HepG2 (cell line): Measurements from ENCODE around the gene TNFRSF9. TPM values are rescaled to one million over a fixed set of nuclear protein-coding genes. Genes with fewer than 3 reads are reported as not detected.
A peak's percentile ranks its signal among the peaks of the same experiment; 100 is the strongest.

ENCODE experiments used
- ATAC-seq: fragments of 200-7000 bp; cut with Tn5 transposase; 3 replicates; pipeline ENCODE4 v1.9.1; 2020; ENCODE audit warnings: mild to moderate bottlenecking, moderate library complexity
- BruUV-seq: library from RNA; stranded (reverse); fragments of 400-500 nt; replicated peaks from 2 replicates; lab custom pipeline; 2021; lab: Mats Ljungman, UMichigan
- CTCF ChIA-PET: fragments of 300-600 bp; formaldehyde crosslinking; extraction: SDS; loops from one replicate; lab custom pipeline; 2021; ENCODE audit warnings: low total read pairs, inconsistent platforms, low intra/inter-chr PET ratio; lab: Yijun Ruan, JAX
- POLR2A ChIA-PET: fragments of 350-600 bp; sonication (Branson Sonifier 250); formaldehyde crosslinking; loops from one replicate; lab custom pipeline; 2020; ENCODE audit warnings: antibody characterized with exemption, inconsistent platforms; lab: Yijun Ruan, JAX
- DNase-seq: peaks from one replicate; pipeline ENCODE4 v3.0.0-alpha.2; 2015; ENCODE audit warnings: low spot score
- FAIRE-seq: peaks from 3 replicates; lab custom pipeline; 2011; peaks lifted over from hg19 to GRCh38; lab: Jason Lieb, UNC
- H2AFZ ChIP-seq: one replicate; pipeline ENCODE4 v1.6.1; 2011; ENCODE audit warnings: low read length, inconsistent platforms
- H3K27ac ChIP-seq: fragments of 300-600 bp; 3 replicates; pipeline ENCODE4 v1.8.0; 2011; ENCODE audit warnings: mixed run types, mild to moderate bottlenecking, mixed read lengths, low read length, inconsistent platforms; ENCODE audit not compliant: insufficient read depth; ENCODE audit errors: extremely low read length
- H3K27me3 ChIP-seq, 2 experiments: fragments of 200-600 bp in 1 of 2; 2 replicates in 1 of 2; 3 replicates in 1 of 2; pipeline versions ENCODE4 v1.6.0 to v1.8.0; 2011; ENCODE audit warnings: low read length in 2 of 2, mild to moderate bottlenecking in 2 of 2, moderate library complexity in 2 of 2, inconsistent platforms in 1 of 2; ENCODE audit not compliant: insufficient read depth in 2 of 2, control insufficient read depth in 1 of 2
- H3K36me3 ChIP-seq, 2 experiments: fragments of 200-600 bp in 1 of 2; replicated peaks in 1 of 2; 2 replicates in 1 of 2; 3 replicates in 1 of 2; pipeline versions ENCODE4 v1.5.1 to v1.8.0; 2011; ENCODE audit warnings: low read length in 2 of 2, inconsistent platforms in 1 of 2; ENCODE audit not compliant: insufficient read depth in 2 of 2, control insufficient read depth in 1 of 2
- H3K4me1 ChIP-seq: 2 replicates; pipeline ENCODE4 v1.5.1; 2012; ENCODE audit warnings: low read length, inconsistent platforms; ENCODE audit not compliant: insufficient read depth
- H3K4me2 ChIP-seq: 2 replicates; pipeline ENCODE4 v1.6.0; 2011; ENCODE audit warnings: low read depth, low read length, inconsistent platforms
- H3K4me3 ChIP-seq, 3 experiments: fragments of 200-600 bp in 1 of 3; sonication (generic), shearing (Covaris generic) in 1 of 3; replicated peaks in 1 of 3; 2 replicates each; pipeline ENCODE4 v1.5.1; 2011 to 2016; ENCODE audit warnings: low read length in 3 of 3, inconsistent platforms in 2 of 3, low read depth in 2 of 3, mild to moderate bottlenecking in 2 of 3, control low read depth in 1 of 3, mixed read lengths in 1 of 3; ENCODE audit not compliant: insufficient read depth in 1 of 3
- H3K79me2 ChIP-seq: one replicate; pipeline ENCODE4 v1.6.1; 2011; ENCODE audit warnings: low read length, inconsistent platforms; ENCODE audit not compliant: insufficient read depth
- H3K9ac ChIP-seq: 2 replicates; pipeline ENCODE4 v1.6.0; 2011; ENCODE audit warnings: mild to moderate bottlenecking, low read depth, low read length, inconsistent platforms; ENCODE audit not compliant: insufficient read depth
- H3K9me3 ChIP-seq: 2 replicates; pipeline ENCODE4 v1.5.1; 2012; ENCODE audit warnings: mild to moderate bottlenecking, low read length
- H4K20me1 ChIP-seq: 2 replicates; pipeline ENCODE4 v1.6.0; 2011; ENCODE audit warnings: inconsistent platforms, mild to moderate bottlenecking, low read length, moderate library complexity; ENCODE audit not compliant: insufficient read depth
- ARHGAP35 ChIP-seq: sonication (generic); formaldehyde crosslinking; IDR thresholded peaks from 2 replicates; pipeline ENCODE4 v1.9.0; 2022; ENCODE audit warnings: mild to moderate bottlenecking, inconsistent platforms, moderate library complexity, missing genetic modification reagents, borderline replicate concordance
- FOXJ3 ChIP-seq: sonication (generic); formaldehyde crosslinking; IDR thresholded peaks from 2 replicates; pipeline ENCODE4 v1.4.0; 2020; ENCODE audit warnings: missing genetic modification reagents, mild to moderate bottlenecking, borderline replicate concordance
- GTF2F1 ChIP-seq: fragments of 150-350 bp; IDR thresholded peaks from 2 replicates; pipeline ENCODE4 v1.6.1; 2014; ENCODE audit warnings: low read length
- KAT8 ChIP-seq: IDR thresholded peaks from 2 replicates; pipeline ENCODE4 v1.6.1; 2016; ENCODE audit warnings: missing genetic modification reagents, missing compliant biosample characterization
- MAFF ChIP-seq: IDR thresholded peaks from 2 replicates; pipeline ENCODE4 v1.6.1; 2011; ENCODE audit warnings: low read depth, low read length, improper control_type of control experiment
- MAFK ChIP-seq, 2 experiments: IDR thresholded peaks in 1 of 2; conservative IDR thresholded peaks in 1 of 2; 2 replicates each; pipeline ENCODE4 v1.6.1; 2011; ENCODE audit warnings: improper control_type of control experiment in 2 of 2, low read length in 2 of 2
- MBD4 ChIP-seq: IDR thresholded peaks from 2 replicates; pipeline ENCODE4 v1.6.1; 2012; ENCODE audit warnings: low read length, inconsistent platforms, borderline replicate concordance
- PPARG ChIP-seq: conservative IDR thresholded peaks from 2 replicates; pipeline ENCODE4 v1.6.1; 2016; ENCODE audit warnings: missing biosample characterization, missing genetic modification reagents
- ZNF451 ChIP-seq: sonication (generic); formaldehyde crosslinking; IDR thresholded peaks from 2 replicates; pipeline ENCODE4 v1.5.0; 2020; ENCODE audit warnings: mild to moderate bottlenecking, missing genetic modification reagents
- WGBS: methylation state at CpG from one replicate; pipeline ENCODE4 v1.1.6; 2017; ENCODE audit warnings: low lambda C conversion rate; 5-methylcytosine and 5-hydroxymethylcytosine counted together
- in situ Hi-C: cut with HindIII; loops from 2 replicates; pipeline ENCODE4 v1.10.0; 2017; ENCODE audit warnings: low pct_unique_long_range_greater_than_20kb; ENCODE audit not compliant: extremely low pct_ligation_motif_present
- intact Hi-C: fragments of 100-400 bp; cut with micrococcal nuclease; formaldehyde crosslinking; loops from one replicate; pipeline ENCODE4 v1.10.0; 2022; ENCODE audit not compliant: unreplicated experiment
- polyA plus RNA-seq, 8 experiments: library from polyadenylated mRNA; depleted of rRNA in 3 of 8; stranded (reverse) in 7 of 8; unstranded in 1 of 8; fragments of >200 nt; fragmentation: Illumina TruSeq in 4 of 8; extraction: Trizol in 4 of 8; gene quantifications; 2 replicates each; pipeline versions ENCODE4 v1.2.1 to v1.2.3, GENCODE V29; 2011 to 2016; ENCODE audit warnings: low read depth in 4 of 8, missing spikeins in 1 of 8, mixed read lengths in 1 of 8; ENCODE audit not compliant: insufficient read depth in 1 of 8
- total RNA-seq, 5 experiments: library from RNA; depleted of rRNA; stranded (reverse); fragments of >200 nt; fragmentation: Illumina TruSeq; extraction: Trizol; gene quantifications; 2 replicates each; pipeline ENCODE4 v1.2.3, GENCODE V29; 2016; ENCODE audit warnings: low read depth in 1 of 5
- TF ChIP-seq, protein P1 (sequence below): sonication (generic); formaldehyde crosslinking; IDR thresholded peaks from 2 replicates; pipeline ENCODE4 v1.4.0; 2020; ENCODE audit warnings: low read depth, mild to moderate bottlenecking, missing genetic modification reagents
- TF ChIP-seq, protein P2 (sequence below): sonication (generic); formaldehyde crosslinking; IDR thresholded peaks from 2 replicates; pipeline ENCODE4 v1.4.0; 2020; ENCODE audit warnings: mild to moderate bottlenecking, missing genetic modification reagents
- TF ChIP-seq, protein P3 (sequence below): sonication (generic); formaldehyde crosslinking; conservative IDR thresholded peaks from 2 replicates; pipeline ENCODE4 v1.4.0; 2020; ENCODE audit warnings: missing genetic modification reagents

The TNFRSF9 gene
- total and polyA plus RNA-seq, 2 of the 13 experiments (the other 11 are each of a cell fraction or from before 2014, with no cell fraction given), result 0.07 TPM; not detected in 1

DNA sequence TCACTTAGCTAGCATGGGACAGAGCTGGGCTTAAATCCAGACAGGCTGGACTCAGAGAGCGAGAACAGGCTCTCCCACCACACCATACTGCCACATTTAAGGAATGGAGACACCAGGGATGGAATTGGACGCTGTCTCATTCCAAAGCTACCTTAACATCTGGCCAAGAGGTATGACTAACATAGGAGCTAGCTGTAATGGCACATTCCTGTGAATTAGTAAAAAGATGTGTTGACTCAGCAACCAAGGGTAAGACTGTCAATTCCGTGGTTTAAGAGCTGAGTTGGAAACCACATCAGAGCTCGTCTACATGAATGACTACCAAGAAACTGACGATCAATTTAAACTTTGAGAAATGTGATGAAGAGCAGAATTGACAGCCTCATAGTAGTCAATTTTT, 8.3 kb upstream of the TNFRSF9 start:
- H3K9ac ChIP-seq, result no peak overlapping the region
- DNase-seq (no peak), ATAC-seq (no peak), FAIRE-seq (no peak)
- no TSS peak for BruUV-seq
- no peaks in the 10 kb centered on the region for H3K36me3 ChIP-seq
- no peaks in the 10 kb centered on the region for H3K79me2 ChIP-seq
- H2AFZ ChIP-seq, result no peak overlapping the region
- intact Hi-C loops, result no loop called here
- H3K4me1 ChIP-seq, result no peaks in the 10 kb centered on the region
- WGBS, result 8% methylated on average over 5 of the region's 5 CpGs
- POLR2A ChIA-PET, result no interaction called here
- no peak overlapping the region for H3K27ac ChIP-seq
- TF ChIP-seq KAT8 (CRISPR knock-in tag) (no peak), MAFK (conservative IDR thresholded peaks at IDR 0.05 in 1 of 2, IDR thresholded peaks at IDR 0.05 in 1 of 2; ENCODE audit: low read length in 2 of 2) (peak in 1 of 2 experiments; percentile 49; a peak in 3 of 4 replicates), FOXJ3 (no peak), ARHGAP35 (CRISPR knock-in tag) (no peak), MBD4 (no peak), MAFF (0 out of 2 replicates have a peak, but pooled peaks have one; percentile 3), GTF2F1 (no peak), ZNF451 (CRISPR knock-in tag) (no peak), PPARG (CRISPR knock-in tag) (no peak)
- TF ChIP-seq, protein P1, sequence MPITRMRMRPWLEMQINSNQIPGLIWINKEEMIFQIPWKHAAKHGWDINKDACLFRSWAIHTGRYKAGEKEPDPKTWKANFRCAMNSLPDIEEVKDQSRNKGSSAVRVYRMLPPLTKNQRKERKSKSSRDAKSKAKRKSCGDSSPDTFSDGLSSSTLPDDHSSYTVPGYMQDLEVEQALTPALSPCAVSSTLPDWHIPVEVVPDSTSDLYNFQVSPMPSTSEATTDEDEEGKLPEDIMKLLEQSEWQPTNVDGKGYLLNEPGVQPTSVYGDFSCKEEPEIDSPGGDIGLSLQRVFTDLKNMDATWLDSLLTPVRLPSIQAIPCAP (CRISPR knock-in tag), result no peak
- TF ChIP-seq, protein P2, sequence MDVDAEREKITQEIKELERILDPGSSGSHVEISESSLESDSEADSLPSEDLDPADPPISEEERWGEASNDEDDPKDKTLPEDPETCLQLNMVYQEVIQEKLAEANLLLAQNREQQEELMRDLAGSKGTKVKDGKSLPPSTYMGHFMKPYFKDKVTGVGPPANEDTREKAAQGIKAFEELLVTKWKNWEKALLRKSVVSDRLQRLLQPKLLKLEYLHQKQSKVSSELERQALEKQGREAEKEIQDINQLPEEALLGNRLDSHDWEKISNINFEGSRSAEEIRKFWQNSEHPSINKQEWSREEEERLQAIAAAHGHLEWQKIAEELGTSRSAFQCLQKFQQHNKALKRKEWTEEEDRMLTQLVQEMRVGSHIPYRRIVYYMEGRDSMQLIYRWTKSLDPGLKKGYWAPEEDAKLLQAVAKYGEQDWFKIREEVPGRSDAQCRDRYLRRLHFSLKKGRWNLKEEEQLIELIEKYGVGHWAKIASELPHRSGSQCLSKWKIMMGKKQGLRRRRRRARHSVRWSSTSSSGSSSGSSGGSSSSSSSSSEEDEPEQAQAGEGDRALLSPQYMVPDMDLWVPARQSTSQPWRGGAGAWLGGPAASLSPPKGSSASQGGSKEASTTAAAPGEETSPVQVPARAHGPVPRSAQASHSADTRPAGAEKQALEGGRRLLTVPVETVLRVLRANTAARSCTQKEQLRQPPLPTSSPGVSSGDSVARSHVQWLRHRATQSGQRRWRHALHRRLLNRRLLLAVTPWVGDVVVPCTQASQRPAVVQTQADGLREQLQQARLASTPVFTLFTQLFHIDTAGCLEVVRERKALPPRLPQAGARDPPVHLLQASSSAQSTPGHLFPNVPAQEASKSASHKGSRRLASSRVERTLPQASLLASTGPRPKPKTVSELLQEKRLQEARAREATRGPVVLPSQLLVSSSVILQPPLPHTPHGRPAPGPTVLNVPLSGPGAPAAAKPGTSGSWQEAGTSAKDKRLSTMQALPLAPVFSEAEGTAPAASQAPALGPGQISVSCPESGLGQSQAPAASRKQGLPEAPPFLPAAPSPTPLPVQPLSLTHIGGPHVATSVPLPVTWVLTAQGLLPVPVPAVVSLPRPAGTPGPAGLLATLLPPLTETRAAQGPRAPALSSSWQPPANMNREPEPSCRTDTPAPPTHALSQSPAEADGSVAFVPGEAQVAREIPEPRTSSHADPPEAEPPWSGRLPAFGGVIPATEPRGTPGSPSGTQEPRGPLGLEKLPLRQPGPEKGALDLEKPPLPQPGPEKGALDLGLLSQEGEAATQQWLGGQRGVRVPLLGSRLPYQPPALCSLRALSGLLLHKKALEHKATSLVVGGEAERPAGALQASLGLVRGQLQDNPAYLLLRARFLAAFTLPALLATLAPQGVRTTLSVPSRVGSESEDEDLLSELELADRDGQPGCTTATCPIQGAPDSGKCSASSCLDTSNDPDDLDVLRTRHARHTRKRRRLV (CRISPR knock-in tag), result no peak
- TF ChIP-seq, protein P3, sequence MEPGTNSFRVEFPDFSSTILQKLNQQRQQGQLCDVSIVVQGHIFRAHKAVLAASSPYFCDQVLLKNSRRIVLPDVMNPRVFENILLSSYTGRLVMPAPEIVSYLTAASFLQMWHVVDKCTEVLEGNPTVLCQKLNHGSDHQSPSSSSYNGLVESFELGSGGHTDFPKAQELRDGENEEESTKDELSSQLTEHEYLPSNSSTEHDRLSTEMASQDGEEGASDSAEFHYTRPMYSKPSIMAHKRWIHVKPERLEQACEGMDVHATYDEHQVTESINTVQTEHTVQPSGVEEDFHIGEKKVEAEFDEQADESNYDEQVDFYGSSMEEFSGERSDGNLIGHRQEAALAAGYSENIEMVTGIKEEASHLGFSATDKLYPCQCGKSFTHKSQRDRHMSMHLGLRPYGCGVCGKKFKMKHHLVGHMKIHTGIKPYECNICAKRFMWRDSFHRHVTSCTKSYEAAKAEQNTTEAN, result no peak
- no peak overlapping the region for H3K4me3 ChIP-seq
- CTCF ChIA-PET, result no interaction called here
- H3K9me3 ChIP-seq, result no peaks in the 10 kb centered on the region
- in situ Hi-C loops, result no loop called here
- no peak overlapping the region for H3K4me2 ChIP-seq
- peaks cover 5 to 33% of the 10 kb centered on the region in 2 experiments; a peak in 3 of 5 replicates for H3K27me3 ChIP-seq
- no peaks in the 10 kb centered on the region for H4K20me1 ChIP-seq
